Measurements from ENCODE around the gene KLHL6. TPM values are rescaled to one million over a fixed set of nuclear protein-coding genes. Genes with fewer than 3 reads are reported as not detected.
"Not testable (repeated sequence)": the region's sequence is repeated elsewhere in the genome, so short reads cannot be mapped to it uniquely, and the experiment has no call there.

KLHL6 gene
- total RNA-seq, 1 experiment from 2014 or later, result not detected

GRCh38 chr3:183466575-183466974 lies 88.9 kb downstream of the KLHL6 start:
- no peak for TF ChIP-seq CTCF (conservative IDR thresholded peaks at IDR 0.05)
- H2AFZ ChIP-seq (ENCODE audit: low read length), result no peak overlapping the region
- no peak overlapping the region for H3K18ac ChIP-seq (ENCODE audit: insufficient read length, low read depth, low read length)
- no peak overlapping the region for H3T11ph ChIP-seq (ENCODE audit: low read length)
- no peaks in the 10 kb centered on the region for H3K36me3 Mint-ChIP-seq (ENCODE audit: insufficient read depth in 1 of 3, low read depth in 3 of 3)
- H2AK5ac ChIP-seq (ENCODE audit: insufficient read length, low read length), result no peak overlapping the region
- no peaks in the 10 kb centered on the region for H4K20me1 ChIP-seq (ENCODE audit: control insufficient read depth, insufficient read depth, insufficient read length)
- H3K27me3 ChIP-seq (ENCODE audit: insufficient read depth, low read length), result no peaks in the 10 kb centered on the region
- H3K4me3 Mint-ChIP-seq, result no peak overlapping the region
- H3K4ac ChIP-seq (ENCODE audit: low read depth, low read length), result no peak overlapping the region
- H3K9ac ChIP-seq (ENCODE audit: extremely low read depth, insufficient read length, low read length), result no peak overlapping the region
- H3K9me3 Mint-ChIP-seq, result no peaks in the 10 kb centered on the region
- no peaks in the 10 kb centered on the region for H3K79me1 ChIP-seq (ENCODE audit: insufficient read depth, low read depth, low read length, poor library complexity, severe bottlenecking)
- no peak overlapping the region for H4K8ac ChIP-seq (replicated peaks; ENCODE audit: insufficient read length, low read depth, low read length)
- no peak overlapping the region for H2BK12ac ChIP-seq (ENCODE audit: insufficient read length, low read depth, low read length)
- H4K91ac ChIP-seq (ENCODE audit: insufficient read length, low read depth, low read length), result no peak overlapping the region
- no peaks in the 10 kb centered on the region for H3K4me1 ChIP-seq (ENCODE audit: insufficient read depth, low read length)
- H3K4me2 ChIP-seq (ENCODE audit: insufficient read depth, insufficient read length, low read length), result no peak overlapping the region
- no peak overlapping the region for H3K23ac ChIP-seq (ENCODE audit: insufficient read length, low read depth, low read length)
- H2BK20ac ChIP-seq (ENCODE audit: low read depth, low read length, poor library complexity, severe bottlenecking), result no peak overlapping the region
- no peaks in the 10 kb centered on the region for H3K4me1 Mint-ChIP-seq
- no peak overlapping the region for H3K27ac ChIP-seq (ENCODE audit: insufficient read length, low read depth, low read length)
- H3K23me2 ChIP-seq (ENCODE audit: insufficient read length, low read depth, low read length, poor library complexity, severe bottlenecking), result no peaks in the 10 kb centered on the region
- no peaks in the 10 kb centered on the region for H3K27me3 Mint-ChIP-seq (ENCODE audit: low read depth)
- no peak overlapping the region for H3K14ac ChIP-seq (ENCODE audit: insufficient read depth, low read length)
- no peak overlapping the region for H2BK5ac ChIP-seq (ENCODE audit: insufficient read length, low read length)
- no peak overlapping the region for H2BK15ac ChIP-seq (ENCODE audit: low read depth, low read length)
- DNase-seq, result no peak
- H3K56ac ChIP-seq (ENCODE audit: insufficient read length, low read depth, low read length), result no peak overlapping the region
- no peak overlapping the region for H3K27ac Mint-ChIP-seq
- WGBS (ENCODE audit: extremely low coverage, insufficient read length, low lambda C conversion rate), result no CpG with 5 or more reads among the region's 3 CpGs
- H4K5ac ChIP-seq (ENCODE audit: insufficient read length, low read depth, low read length), result no peak overlapping the region
- no peaks in the 10 kb centered on the region for H3K9me3 ChIP-seq (ENCODE audit: control insufficient read depth, low read depth, low read length)
- H3K79me2 ChIP-seq (ENCODE audit: insufficient read depth, low read length), result no peaks in the 10 kb centered on the region
- H2BK120ac ChIP-seq (ENCODE audit: low read depth, low read length, poor library complexity, severe bottlenecking), result no peak overlapping the region

GRCh38 chr3:183465710-183466109 lies 89.8 kb downstream of the KLHL6 start:
- not testable (repeated sequence) for H3K9ac ChIP-seq (ENCODE audit: extremely low read depth, insufficient read length, low read length); H3K4me2 ChIP-seq (ENCODE audit: insufficient read depth, insufficient read length, low read length); H3K27me3 Mint-ChIP-seq (ENCODE audit: low read depth); H3K9me3 Mint-ChIP-seq; H3T11ph ChIP-seq (ENCODE audit: low read length); H3K9me3 ChIP-seq (ENCODE audit: control insufficient read depth, low read depth, low read length); H2AFZ ChIP-seq (ENCODE audit: low read length); H3K27ac Mint-ChIP-seq; H3K27ac ChIP-seq (ENCODE audit: insufficient read length, low read depth, low read length); H3K4me1 ChIP-seq (ENCODE audit: insufficient read depth, low read length); H3K14ac ChIP-seq (ENCODE audit: insufficient read depth, low read length); H3K23ac ChIP-seq (ENCODE audit: insufficient read length, low read depth, low read length); H3K79me1 ChIP-seq (ENCODE audit: insufficient read depth, low read depth, low read length, poor library complexity, severe bottlenecking); H3K4me3 Mint-ChIP-seq; H2BK12ac ChIP-seq (ENCODE audit: insufficient read length, low read depth, low read length); H2BK20ac ChIP-seq (ENCODE audit: low read depth, low read length, poor library complexity, severe bottlenecking); H3K79me2 ChIP-seq (ENCODE audit: insufficient read depth, low read length); H4K8ac ChIP-seq (replicated peaks; ENCODE audit: insufficient read length, low read depth, low read length); H3K36me3 Mint-ChIP-seq (ENCODE audit: insufficient read depth in 1 of 3, low read depth in 3 of 3); H2BK120ac ChIP-seq (ENCODE audit: low read depth, low read length, poor library complexity, severe bottlenecking); H3K4me1 Mint-ChIP-seq; H2BK15ac ChIP-seq (ENCODE audit: low read depth, low read length); H4K20me1 ChIP-seq (ENCODE audit: control insufficient read depth, insufficient read depth, insufficient read length); H3K56ac ChIP-seq (ENCODE audit: insufficient read length, low read depth, low read length); DNase-seq; H2AK5ac ChIP-seq (ENCODE audit: insufficient read length, low read length); H3K27me3 ChIP-seq (ENCODE audit: insufficient read depth, low read length); H3K23me2 ChIP-seq (ENCODE audit: insufficient read length, low read depth, low read length, poor library complexity, severe bottlenecking); H4K5ac ChIP-seq (ENCODE audit: insufficient read length, low read depth, low read length); H3K4ac ChIP-seq (ENCODE audit: low read depth, low read length); H2BK5ac ChIP-seq (ENCODE audit: insufficient read length, low read length); H3K18ac ChIP-seq (ENCODE audit: insufficient read length, low read depth, low read length); H4K91ac ChIP-seq (ENCODE audit: insufficient read length, low read depth, low read length)
- WGBS (ENCODE audit: extremely low coverage, insufficient read length, low lambda C conversion rate), result no CpG with 5 or more reads among the region's 13 CpGs

Measured in H9 (cell line).